DMS53 (cell line): ENCODE measurements around the gene UBE2S.

ENCODE experiments used
- DNase-seq: peaks from one replicate; lab custom pipeline; 2025; lab: John Stamatoyannopoulos, UW

The UBE2S gene

GRCh38 chr19:55362990-55363716 is 44.4 kb downstream of the UBE2S start, which contains the start of gene GARIN5B:
TSS of gene GARIN5B (minus strand) at chr19:55363260. CDS start at chr19:55363066, 194 bp downstream.
- no peak for DNase-seq

- no peak for DNase-seq
Observed at GRCh38 chr19:55362174-55362989, 45.2 kb downstream of the UBE2S start.

- no peak for DNase-seq
Observed at GRCh38 chr19:55360902-55361301, 46.7 kb downstream of the UBE2S start.

- DNase-seq = peak; percentile 31
Observed at GRCh38 chr19:55358943-55359908, 48.4 kb downstream of the UBE2S start.

- no peak for DNase-seq
Observed at GRCh38 chr19:55358493-55358892, 49.1 kb downstream of the UBE2S start.

- DNase-seq = no peak
Observed at GRCh38 chr19:55355213-55355821, 52.3 kb downstream of the UBE2S start.

GRCh38 chr19:55354698-55355212 is 52.8 kb downstream of the UBE2S start, which contains the start of gene COX6B2:
TSS of gene COX6B2 (minus strand) at chr19:55354719. CDS start at chr19:55354521, 198 bp downstream.
- no peak for DNase-seq

GRCh38 chr19:55353803-55354697 is 53.5 kb downstream of the UBE2S start:
- peak; percentile 65 for DNase-seq

- no peak for DNase-seq
Observed at GRCh38 chr19:55353356-55353802, 54.2 kb downstream of the UBE2S start.

- DNase-seq = peak; percentile 38
Observed at GRCh38 chr19:55352549-55353145, 54.9 kb downstream of the UBE2S start.

GRCh38 chr19:55352040-55352439 is 55.5 kb downstream of the UBE2S start:
- no peak for DNase-seq

- DNase-seq = peak; percentile 25
Observed at GRCh38 chr19:55350620-55351315, 56.8 kb downstream of the UBE2S start.
